H7 (cell line): ENCODE measurements around the gene TMEM87A. TPM values are rescaled to one million over a fixed set of nuclear protein-coding genes. Genes with fewer than 3 reads are reported as not detected.

Source experiments
- DNase-seq: peaks from one replicate; pipeline ENCODE4 v3.0.0; 2012
- H3K27me3 ChIP-seq: 2 replicates; pipeline ENCODE4 v1.6.0; 2011; ENCODE audit warnings: mild to moderate bottlenecking, low read length; ENCODE audit not compliant: control insufficient read depth, insufficient read depth
- H3K36me3 ChIP-seq: replicated peaks from 2 replicates; pipeline ENCODE4 v1.5.1; 2011; ENCODE audit warnings: low read length; ENCODE audit not compliant: control insufficient read depth, insufficient read depth
- H3K4me3 ChIP-seq: 2 replicates; pipeline ENCODE4 v1.5.1; 2011; ENCODE audit warnings: low read depth, mild to moderate bottlenecking, control low read depth, low read length, moderate library complexity; ENCODE audit not compliant: insufficient read depth
- total RNA-seq: library from RNA; depleted of rRNA; stranded (reverse); fragments of >200 nt; shearing (Covaris generic); gene quantifications from 2 replicates; pipeline ENCODE4 v1.2.3, GENCODE V29; 2014; rRNA removed

TMEM87A gene
- total RNA-seq, 1 experiment from 2014 or later: 25.2 TPM

GRCh38 chr15:42175671-42176070 lies 97.6 kb downstream of the TMEM87A start:
- H3K4me3 ChIP-seq: no peak overlapping the region
- H3K27me3 ChIP-seq: no peaks in the 10 kb centered on the region
- no peak for DNase-seq
- peaks cover 14% of the 10 kb centered on the region for H3K36me3 ChIP-seq

GRCh38 chr15:42172475-42172874 lies 100.8 kb downstream of the TMEM87A start:
- H3K27me3 ChIP-seq: no peaks in the 10 kb centered on the region
- no peak for DNase-seq
- H3K36me3 ChIP-seq: peaks cover 16% of the 10 kb centered on the region
- H3K4me3 ChIP-seq: no peak overlapping the region

- Histone ChIP-seq H3K4me3 (no peak overlapping the region), H3K27me3 (no peaks in the 10 kb centered on the region), H3K36me3 (peaks cover 21% of the 10 kb centered on the region)
- no peak for DNase-seq
Observed at GRCh38 chr15:42171795-42172194, 101.4 kb downstream of the TMEM87A start.

- Histone ChIP-seq H3K4me3 (no peak overlapping the region), H3K36me3 (peaks cover 27% of the 10 kb centered on the region), H3K27me3 (no peaks in the 10 kb centered on the region)
- DNase-seq: no peak
Observed at GRCh38 chr15:42171122-42171521, 102.1 kb downstream of the TMEM87A start.

- H3K36me3 ChIP-seq: peaks cover 53% of the 10 kb centered on the region
Observed at GRCh38 chr15:42166225-42166940, 106.8 kb downstream of the TMEM87A start.

GRCh38 chr15:42165106-42165505 lies 108.1 kb downstream of the TMEM87A start:
- no peaks in the 10 kb centered on the region for H3K27me3 ChIP-seq
- DNase-seq: no peak
- peaks cover 53% of the 10 kb centered on the region for H3K36me3 ChIP-seq
- no peak overlapping the region for H3K4me3 ChIP-seq

More at GRCh38 chr15:42166225-42166940, 106.8 kb downstream of the TMEM87A start:
- no peak for DNase-seq
- Histone ChIP-seq H3K4me3 (no peak overlapping the region), H3K27me3 (no peaks in the 10 kb centered on the region)

- no peak for DNase-seq
- no peak overlapping the region for H3K4me3 ChIP-seq
- H3K36me3 ChIP-seq: peaks cover 52% of the 10 kb centered on the region
- no peaks in the 10 kb centered on the region for H3K27me3 ChIP-seq
Observed at GRCh38 chr15:42163947-42164550, 109.2 kb downstream of the TMEM87A start.

- no peak for DNase-seq
- Histone ChIP-seq H3K27me3 (no peaks in the 10 kb centered on the region), H3K4me3 (no peak overlapping the region), H3K36me3 (peaks cover 52% of the 10 kb centered on the region)
Observed at GRCh38 chr15:42163291-42163690, 109.9 kb downstream of the TMEM87A start.

Other genes with a start within 250 kb of the TMEM87A start
- 0.11 and 0.17 TPM in 2 replicates for gene PLA2G4D, start 178.9 kb downstream of the TMEM87A start, total RNA-seq
- gene PLA2G4F, start 116.8 kb downstream of the TMEM87A start, total RNA-seq: not detected in 2 replicates
- 26.6 and 27.9 TPM in 2 replicates for gene VPS39, start 65.1 kb downstream of the TMEM87A start, total RNA-seq
- 10.8 and 11.2 TPM in 2 replicates for gene GANC, start 232 bp downstream of the TMEM87A start, total RNA-seq
- gene CAPN3, start 86.1 kb upstream of the TMEM87A start, total RNA-seq: not detected in 2 replicates
- gene ZNF106, start 217.7 kb upstream of the TMEM87A start, total RNA-seq: 21.8 and 29.2 TPM in 2 replicates
- 56.6 and 62.0 TPM in 2 replicates for gene SNAP23, start 222.2 kb upstream of the TMEM87A start, total RNA-seq